Lower leg skin (tissue), 3 donors: ENCODE data around the gene ANKRD6.

Source experiments
- CTCF ChIP-seq, 3 donors: fragments of 450-650 bp; IDR thresholded peaks; one replicate each; pipeline ENCODE4 v1.5.1; 2016; ENCODE audit warnings: antibody characterized with exemption in 3 of 3, mild to moderate bottlenecking in 3 of 3, moderate library complexity in 2 of 3
- POLR2A ChIP-seq, 2 donors: fragments of 450-650 bp; IDR thresholded peaks; one replicate each; pipeline ENCODE4 v1.6.1; 2016 to 2017; ENCODE audit warnings: antibody characterized with exemption in 2 of 2, mild to moderate bottlenecking in 1 of 2, moderate library complexity in 1 of 2

GRCh38 chr6:89597988-89598387 lies 165.0 kb downstream of the ANKRD6 start:
- TF ChIP-seq CTCF (IDR thresholded peaks at IDR 0.05) (no peak), POLR2A (IDR thresholded peaks at IDR 0.05) (no peak)
